Measurements from ENCODE around the gene SYCE3. TPM values are rescaled to one million over a fixed set of nuclear protein-coding genes. Genes with fewer than 3 reads are reported as not detected.
"Not testable (repeated sequence)": the region's sequence is repeated elsewhere in the genome, so short reads cannot be mapped to it uniquely, and the experiment has no call there.

SYCE3 gene
- total RNA-seq, 2 experiments from 2014 or later = 0.87 to 1.0 TPM

- peak overlapping the region; percentile 2 for H3K4me3 Mint-ChIP-seq
- no peak for DNase-seq
- ChIA-PET CTCF (interaction anchor here (0.6 to 1.8 kb wide), 2 partner anchors 25 to 97 kb away, joined by 4 read pairs; no protein-coding TSS in a partner anchor), POLR2A (interaction anchor here (1.4 to 3.9 kb wide), 2 partner anchors 14 to 15 kb away, joined by 9 to 101 read pairs; partner anchors contain the start of genes LMF2 and NCAPH2)
- no peaks in the 10 kb centered on the region for H3K27me3 Mint-ChIP-seq
- H3K9me3 Mint-ChIP-seq = no peaks in the 10 kb centered on the region
- H3K4me1 Mint-ChIP-seq (ENCODE audit: low read depth) = peaks cover 32% of the 10 kb centered on the region
- H3K27ac Mint-ChIP-seq = no peak overlapping the region
- H3K36me3 Mint-ChIP-seq = peaks cover 37% of the 10 kb centered on the region
- intact Hi-C loops (cut with micrococcal nuclease) = no loop called here
Measured at GRCh38 chr22:50523458-50523805, 39.3 kb downstream of the SYCE3 start.

GRCh38 chr22:50522806-50523438, 39.8 kb downstream of the SYCE3 start:
- POLR2A ChIA-PET = interaction anchor here (0.7 to 1.4 kb wide), 2 partner anchors 12 to 15 kb away, joined by 6 to 9 read pairs; partner anchors contain the start of genes LMF2 and NCAPH2

GRCh38 chr22:50522208-50522805, 40.4 kb downstream of the SYCE3 start:
- Mint-ChIP-seq H3K4me1 (ENCODE audit: low read depth) (peaks cover 22% of the 10 kb centered on the region), H3K4me3 (no peak overlapping the region), H3K9me3 (no peaks in the 10 kb centered on the region), H3K27me3 (no peaks in the 10 kb centered on the region), H3K27ac (no peak overlapping the region), H3K36me3 (peaks cover 30% of the 10 kb centered on the region)
- intact Hi-C loops (cut with micrococcal nuclease) = no loop called here
- ChIA-PET CTCF (interaction anchor here (1.1 to 1.9 kb wide), 3 partner anchors 10 to 41 kb away, joined by 3 to 5 read pairs (median 4); partner anchors contain the start of gene SYCE3), POLR2A (interaction anchor here (0.7 to 1.4 kb wide), 2 partner anchors 12 to 14 kb away, joined by 6 to 9 read pairs; partner anchors contain the start of genes LMF2 and NCAPH2)
- no peak for DNase-seq

More at GRCh38 chr22:50522806-50523438, 39.8 kb downstream of the SYCE3 start:
- H3K36me3 Mint-ChIP-seq = peaks cover 33% of the 10 kb centered on the region
- H3K27me3 Mint-ChIP-seq = no peaks in the 10 kb centered on the region
- DNase-seq = no peak
- peak overlapping the region; percentile 2 for H3K4me3 Mint-ChIP-seq
- H3K4me1 Mint-ChIP-seq (ENCODE audit: low read depth) = peaks cover 28% of the 10 kb centered on the region
- H3K9me3 Mint-ChIP-seq = no peaks in the 10 kb centered on the region
- CTCF ChIA-PET = interaction anchor here (0.6 to 1.9 kb wide), 4 partner anchors 10 to 97 kb away, joined by 3 to 5 read pairs (median 4); partner anchors contain the start of gene SYCE3
- intact Hi-C loops (cut with micrococcal nuclease) = no loop called here
- no peak overlapping the region for H3K27ac Mint-ChIP-seq

GRCh38 chr22:50521710-50522109, 41.0 kb downstream of the SYCE3 start:
- Mint-ChIP-seq H3K4me1 (ENCODE audit: low read depth) (peaks cover 16% of the 10 kb centered on the region), H3K27ac (no peak overlapping the region), H3K4me3 (no peak overlapping the region), H3K9me3 (no peaks in the 10 kb centered on the region), H3K36me3 (peaks cover 24% of the 10 kb centered on the region), H3K27me3 (no peaks in the 10 kb centered on the region)
- DNase-seq = no peak
- intact Hi-C loops (cut with micrococcal nuclease) = no loop called here
- POLR2A ChIA-PET = interaction anchor here (0.8 kb wide), 1 partner anchor 10 kb away, joined by 3 read pairs; no protein-coding TSS in a partner anchor
- CTCF ChIA-PET = interaction anchor here (1.9 kb wide), 1 partner anchor 41 kb away, joined by 5 read pairs; the partner anchor contains the start of gene SYCE3

- POLR2A ChIA-PET = interaction anchor here (0.8 kb wide), 1 partner anchor 9 kb away, joined by 3 read pairs; no protein-coding TSS in a partner anchor
- Mint-ChIP-seq H3K4me1 (ENCODE audit: low read depth) (peaks cover 16% of the 10 kb centered on the region), H3K9me3 (no peaks in the 10 kb centered on the region), H3K27me3 (no peaks in the 10 kb centered on the region), H3K27ac (no peak overlapping the region), H3K36me3 (peaks cover 28% of the 10 kb centered on the region), H3K4me3 (no peak overlapping the region)
- DNase-seq = no peak
- CTCF ChIA-PET = interaction anchor here (1.9 kb wide), 1 partner anchor 42 kb away, joined by 5 read pairs; the partner anchor contains the start of gene SYCE3
- intact Hi-C loops (cut with micrococcal nuclease) = no loop called here
Measured at GRCh38 chr22:50520826-50521453, 41.8 kb downstream of the SYCE3 start.

GRCh38 chr22:50520184-50520583, 42.5 kb downstream of the SYCE3 start:
- CTCF ChIA-PET = interaction anchor here (1.3 kb wide), 1 partner anchor 101 kb away, joined by 3 read pairs; no protein-coding TSS in a partner anchor
- H3K4me3 Mint-ChIP-seq; DNase-seq; POLR2A ChIA-PET; H3K27ac Mint-ChIP-seq; H3K9me3 Mint-ChIP-seq; intact Hi-C loops (cut with micrococcal nuclease); H3K27me3 Mint-ChIP-seq: not testable (repeated sequence)
- H3K4me1 Mint-ChIP-seq (ENCODE audit: low read depth) = peaks cover 20% of the 10 kb centered on the region
- peaks cover 31% of the 10 kb centered on the region for H3K36me3 Mint-ChIP-seq

- no peak for DNase-seq
- ChIA-PET POLR2A (no interaction called here), CTCF (interaction anchor here (1.3 kb wide), 1 partner anchor 102 kb away, joined by 3 read pairs; no protein-coding TSS in a partner anchor)
- Mint-ChIP-seq H3K27ac (no peak overlapping the region), H3K9me3 (no peaks in the 10 kb centered on the region), H3K36me3 (peaks cover 32% of the 10 kb centered on the region), H3K4me3 (no peak overlapping the region), H3K27me3 (no peaks in the 10 kb centered on the region), H3K4me1 (ENCODE audit: low read depth) (peaks cover 20% of the 10 kb centered on the region)
- intact Hi-C loops (cut with micrococcal nuclease) = no loop called here
Measured at GRCh38 chr22:50519151-50519550, 43.6 kb downstream of the SYCE3 start.

- POLR2A ChIA-PET = no interaction called here
- Mint-ChIP-seq H3K36me3 (peaks cover 32% of the 10 kb centered on the region), H3K4me3 (no peak overlapping the region), H3K27ac (no peak overlapping the region), H3K9me3 (no peaks in the 10 kb centered on the region), H3K4me1 (ENCODE audit: low read depth) (peaks cover 18% of the 10 kb centered on the region), H3K27me3 (no peaks in the 10 kb centered on the region)
- no peak for DNase-seq
- intact Hi-C loops (cut with micrococcal nuclease) = no loop called here
- CTCF ChIA-PET = no interaction called here
Measured at GRCh38 chr22:50518606-50519005, 44.1 kb downstream of the SYCE3 start.

- H3K36me3 Mint-ChIP-seq = peaks cover 29% of the 10 kb centered on the region
- no peak overlapping the region for H3K4me3 Mint-ChIP-seq
- H3K27me3 Mint-ChIP-seq = no peaks in the 10 kb centered on the region
- intact Hi-C loops (cut with micrococcal nuclease) = no loop called here
- no peaks in the 10 kb centered on the region for H3K9me3 Mint-ChIP-seq
- no peak overlapping the region for H3K27ac Mint-ChIP-seq
- peaks cover 16% of the 10 kb centered on the region for H3K4me1 Mint-ChIP-seq (ENCODE audit: low read depth)
- ChIA-PET POLR2A (interaction anchor here (1.2 to 1.5 kb wide), 2 partner anchors 8 to 9 kb away, joined by 4 to 6 read pairs; partner anchors contain the start of genes LMF2, NCAPH2 and SCO2), CTCF (interaction anchor here (0.9 kb wide), 1 partner anchor 8 kb away, joined by 5 read pairs; the partner anchor contains the start of gene SCO2)
- DNase-seq = no peak
Measured at GRCh38 chr22:50517495-50518260, 45.0 kb downstream of the SYCE3 start.

- intact Hi-C loops (cut with micrococcal nuclease) = no loop called here
- Mint-ChIP-seq H3K27me3 (no peaks in the 10 kb centered on the region), H3K9me3 (no peaks in the 10 kb centered on the region), H3K27ac (no peak overlapping the region), H3K36me3 (peaks cover 35% of the 10 kb centered on the region), H3K4me3 (no peak overlapping the region), H3K4me1 (ENCODE audit: low read depth) (peaks cover 23% of the 10 kb centered on the region)
- CTCF ChIA-PET = interaction anchor here (0.9 kb wide), 1 partner anchor 9 kb away, joined by 5 read pairs; the partner anchor contains the start of gene SCO2
- POLR2A ChIA-PET = interaction anchor here (1.2 to 1.5 kb wide), 2 partner anchors 9 kb away, joined by 4 to 6 read pairs; partner anchors contain the start of genes LMF2, NCAPH2 and SCO2
- no peak for DNase-seq
Measured at GRCh38 chr22:50516891-50517290, 45.8 kb downstream of the SYCE3 start.

GRCh38 chr22:50516068-50516467, 46.7 kb downstream of the SYCE3 start:
- CTCF ChIA-PET = interaction anchor here (0.8 to 3.3 kb wide), 2 partner anchors 10 to 56 kb away, joined by 3 to 17 read pairs; partner anchors contain the start of gene SCO2
- intact Hi-C loops (cut with micrococcal nuclease) = no loop called here
- Mint-ChIP-seq H3K9me3 (no peaks in the 10 kb centered on the region), H3K4me3 (no peak overlapping the region), H3K27ac (no peak overlapping the region), H3K4me1 (ENCODE audit: low read depth) (peaks cover 24% of the 10 kb centered on the region), H3K27me3 (no peaks in the 10 kb centered on the region), H3K36me3 (peaks cover 34% of the 10 kb centered on the region)
- DNase-seq = no peak
- POLR2A ChIA-PET = interaction anchor here (0.7 kb wide), 1 partner anchor 9 kb away, joined by 3 read pairs; the partner anchor contains the start of gene SCO2

Measured in activated CD4-positive, alpha-beta memory T cell treated with anti-CD3 and anti-CD28 coated beads for 36 hours (primary cell).